Measurements from ENCODE around the gene OR51M1.
"Not testable (repeated sequence)": the region's sequence is repeated elsewhere in the genome, so short reads cannot be mapped to it uniquely, and the experiment has no call there.

Gene OR51M1

DNA sequence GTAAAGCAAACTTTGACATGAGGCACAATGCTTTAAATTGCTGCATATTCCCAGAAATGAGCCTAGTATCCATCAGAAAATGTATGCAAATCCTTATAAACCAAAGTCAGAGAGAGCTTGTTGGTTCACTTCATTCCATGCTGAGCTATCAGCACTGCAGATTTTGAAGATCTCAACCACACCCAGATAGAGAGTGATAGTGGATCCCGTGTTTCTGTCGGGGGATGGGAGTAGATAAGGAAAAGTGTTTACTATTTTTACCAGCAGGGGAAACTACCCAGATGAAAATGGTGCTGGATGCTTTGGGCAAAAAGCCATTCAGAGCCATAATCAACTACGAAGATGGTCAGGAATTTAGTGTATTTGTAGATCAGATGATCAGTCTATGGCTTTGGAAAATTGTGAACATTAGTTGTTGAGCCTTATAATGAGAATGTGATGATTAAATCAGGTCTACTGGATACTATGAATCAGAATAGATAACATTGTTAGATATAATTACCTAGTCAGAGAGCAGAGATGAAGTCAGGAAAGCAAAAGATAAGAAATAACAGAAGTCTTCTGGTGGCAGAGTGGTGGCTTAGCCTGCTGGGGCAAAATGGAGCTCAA lies 21.5 kb upstream of the OR51M1 start:
- H3K79me2 ChIP-seq (ENCODE audit: insufficient read depth, low read length) = no peaks in the 10 kb centered on the region
- no peaks in the 10 kb centered on the region for H3F3A ChIP-seq (ENCODE audit: low read depth)
- no peak overlapping the region for H2AFZ ChIP-seq (ENCODE audit: low read length)
- H3K9ac ChIP-seq (ENCODE audit: low read depth, low read length, poor library complexity, severe bottlenecking) = no peak overlapping the region
- H3K9me3 ChIP-seq (ENCODE audit: insufficient read depth, low read depth, low read length) = no peaks in the 10 kb centered on the region
- H3K9me2 ChIP-seq (replicated peaks; ENCODE audit: low read depth, low read length) = no peaks in the 10 kb centered on the region
- H3K4me3 ChIP-seq (ENCODE audit: low read length, poor library complexity, severe bottlenecking) = no peak overlapping the region
- TF ChIP-seq, protein P1, sequence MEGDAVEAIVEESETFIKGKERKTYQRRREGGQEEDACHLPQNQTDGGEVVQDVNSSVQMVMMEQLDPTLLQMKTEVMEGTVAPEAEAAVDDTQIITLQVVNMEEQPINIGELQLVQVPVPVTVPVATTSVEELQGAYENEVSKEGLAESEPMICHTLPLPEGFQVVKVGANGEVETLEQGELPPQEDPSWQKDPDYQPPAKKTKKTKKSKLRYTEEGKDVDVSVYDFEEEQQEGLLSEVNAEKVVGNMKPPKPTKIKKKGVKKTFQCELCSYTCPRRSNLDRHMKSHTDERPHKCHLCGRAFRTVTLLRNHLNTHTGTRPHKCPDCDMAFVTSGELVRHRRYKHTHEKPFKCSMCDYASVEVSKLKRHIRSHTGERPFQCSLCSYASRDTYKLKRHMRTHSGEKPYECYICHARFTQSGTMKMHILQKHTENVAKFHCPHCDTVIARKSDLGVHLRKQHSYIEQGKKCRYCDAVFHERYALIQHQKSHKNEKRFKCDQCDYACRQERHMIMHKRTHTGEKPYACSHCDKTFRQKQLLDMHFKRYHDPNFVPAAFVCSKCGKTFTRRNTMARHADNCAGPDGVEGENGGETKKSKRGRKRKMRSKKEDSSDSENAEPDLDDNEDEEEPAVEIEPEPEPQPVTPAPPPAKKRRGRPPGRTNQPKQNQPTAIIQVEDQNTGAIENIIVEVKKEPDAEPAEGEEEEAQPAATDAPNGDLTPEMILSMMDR (conservative IDR thresholded peaks at IDR 0.05; ENCODE audit: low read length) = no peak
- TF ChIP-seq EZH2phosphoT487 (IDR thresholded peaks at IDR 0.05; ENCODE audit: borderline replicate concordance) = no peak
- H4K20me1 ChIP-seq (ENCODE audit: insufficient read depth, low read length, poor library complexity, severe bottlenecking) = no peaks in the 10 kb centered on the region
- no peaks in the 10 kb centered on the region for H3K27me3 ChIP-seq (ENCODE audit: insufficient read depth, low read length, poor library complexity, severe bottlenecking)
- H3K4me2 ChIP-seq (ENCODE audit: low read depth, low read length, poor library complexity, severe bottlenecking) = no peak overlapping the region
- no peaks in the 10 kb centered on the region for H3K36me3 ChIP-seq (ENCODE audit: insufficient read depth, low read length)
- no peaks in the 10 kb centered on the region for H3K4me1 ChIP-seq (ENCODE audit: insufficient read depth, low read length, poor library complexity, severe bottlenecking)

DNA sequence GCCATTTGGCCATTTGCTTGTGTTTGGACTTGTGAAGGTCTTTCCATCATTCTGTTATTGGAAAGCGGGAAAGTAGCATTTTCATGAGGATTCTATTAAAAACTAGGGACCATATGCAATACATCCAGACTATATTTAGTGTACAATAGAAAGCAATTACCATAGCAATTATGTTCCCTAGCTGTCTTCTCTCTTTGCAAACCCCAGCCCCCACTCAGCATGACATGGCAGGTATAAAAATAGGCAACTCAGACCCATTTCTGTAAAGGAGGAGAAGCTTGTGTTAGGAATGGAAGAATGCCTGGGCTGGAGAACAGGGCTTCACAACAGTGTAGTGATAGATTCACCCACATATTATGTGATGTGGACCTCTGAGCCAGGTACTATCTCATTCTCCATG lies 19.9 kb upstream of the OR51M1 start:
- H3K4me3 ChIP-seq (ENCODE audit: low read length, poor library complexity, severe bottlenecking) = no peak overlapping the region
- H3F3A ChIP-seq (ENCODE audit: low read depth) = no peaks in the 10 kb centered on the region
- no peaks in the 10 kb centered on the region for H3K9me2 ChIP-seq (replicated peaks; ENCODE audit: low read depth, low read length)
- H3K4me2 ChIP-seq (ENCODE audit: low read depth, low read length, poor library complexity, severe bottlenecking) = no peak overlapping the region
- H3K4me1 ChIP-seq (ENCODE audit: insufficient read depth, low read length, poor library complexity, severe bottlenecking) = no peaks in the 10 kb centered on the region
- H3K9me3 ChIP-seq (ENCODE audit: insufficient read depth, low read depth, low read length) = no peaks in the 10 kb centered on the region
- H3K27me3 ChIP-seq (ENCODE audit: insufficient read depth, low read length, poor library complexity, severe bottlenecking) = no peaks in the 10 kb centered on the region
- H3K36me3 ChIP-seq (ENCODE audit: insufficient read depth, low read length) = no peaks in the 10 kb centered on the region
- no peaks in the 10 kb centered on the region for H4K20me1 ChIP-seq (ENCODE audit: insufficient read depth, low read length, poor library complexity, severe bottlenecking)
- TF ChIP-seq, protein P1 (conservative IDR thresholded peaks at IDR 0.05; ENCODE audit: low read length) = no peak
- TF ChIP-seq EZH2phosphoT487 (IDR thresholded peaks at IDR 0.05; ENCODE audit: borderline replicate concordance) = no peak
- no peak overlapping the region for H3K9ac ChIP-seq (ENCODE audit: low read depth, low read length, poor library complexity, severe bottlenecking)
- no peak overlapping the region for H2AFZ ChIP-seq (ENCODE audit: low read length)
- H3K79me2 ChIP-seq (ENCODE audit: insufficient read depth, low read length) = no peaks in the 10 kb centered on the region

DNA sequence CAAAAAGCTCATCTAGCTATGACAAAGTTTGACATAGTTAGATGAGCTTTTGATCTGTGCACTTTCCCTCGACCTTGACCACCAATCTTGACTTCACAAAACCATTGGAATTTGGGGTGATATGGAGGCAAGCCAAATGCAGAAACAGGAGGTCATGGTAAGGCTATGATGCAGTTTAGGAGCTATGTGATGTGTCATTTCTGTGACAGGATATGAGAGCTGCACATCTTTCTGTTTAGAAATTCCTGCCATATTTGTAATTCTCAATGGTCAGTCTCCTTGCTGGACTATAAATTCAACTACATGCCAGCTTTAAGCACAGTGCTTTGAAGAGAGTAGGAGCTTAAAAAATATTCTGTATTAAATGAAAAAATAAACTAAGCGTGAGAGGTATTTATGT lies 19.4 kb upstream of the OR51M1 start:
- Histone ChIP-seq H4K20me1 (ENCODE audit: insufficient read depth, low read length, poor library complexity, severe bottlenecking) (no peaks in the 10 kb centered on the region), H3K4me3 (ENCODE audit: low read length, poor library complexity, severe bottlenecking) (no peak overlapping the region), H3K9me2 (replicated peaks; ENCODE audit: low read depth, low read length) (no peaks in the 10 kb centered on the region), H3K27me3 (ENCODE audit: insufficient read depth, low read length, poor library complexity, severe bottlenecking) (no peaks in the 10 kb centered on the region), H3K4me1 (ENCODE audit: insufficient read depth, low read length, poor library complexity, severe bottlenecking) (no peaks in the 10 kb centered on the region), H3K79me2 (ENCODE audit: insufficient read depth, low read length) (no peaks in the 10 kb centered on the region), H3K9me3 (ENCODE audit: insufficient read depth, low read depth, low read length) (no peaks in the 10 kb centered on the region), H3F3A (ENCODE audit: low read depth) (no peaks in the 10 kb centered on the region), H3K9ac (ENCODE audit: low read depth, low read length, poor library complexity, severe bottlenecking) (no peak overlapping the region), H3K36me3 (ENCODE audit: insufficient read depth, low read length) (no peaks in the 10 kb centered on the region), H3K4me2 (ENCODE audit: low read depth, low read length, poor library complexity, severe bottlenecking) (no peak overlapping the region), H2AFZ (ENCODE audit: low read length) (no peak overlapping the region)
- no peak for TF ChIP-seq EZH2phosphoT487 (IDR thresholded peaks at IDR 0.05; ENCODE audit: borderline replicate concordance)
- TF ChIP-seq, protein P1 (conservative IDR thresholded peaks at IDR 0.05; ENCODE audit: low read length) = no peak

DNA sequence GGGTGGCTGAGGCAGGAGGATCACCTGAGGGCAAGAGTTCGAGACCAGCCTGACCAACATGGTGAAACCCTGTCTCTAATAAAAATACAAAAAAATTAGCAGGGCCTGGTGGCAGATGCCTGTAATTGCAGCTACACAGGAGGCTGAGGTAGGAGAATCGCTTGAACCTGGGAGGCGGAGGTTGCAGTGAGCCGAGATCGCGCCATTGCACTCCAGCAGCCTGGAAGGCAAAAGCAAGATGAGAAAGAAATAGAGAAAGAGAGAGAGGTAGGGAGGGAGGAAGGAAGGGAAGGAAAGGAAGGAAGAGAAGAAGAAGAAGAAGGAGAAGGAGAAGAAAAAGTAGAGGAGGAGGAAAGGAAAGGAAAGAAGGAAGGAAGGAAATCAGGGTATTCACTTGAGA lies 17.2 kb upstream of the OR51M1 start:
- H3K9me3 ChIP-seq (ENCODE audit: insufficient read depth, low read depth, low read length); H3F3A ChIP-seq (ENCODE audit: low read depth); H3K9me2 ChIP-seq (replicated peaks; ENCODE audit: low read depth, low read length); H2AFZ ChIP-seq (ENCODE audit: low read length); H3K79me2 ChIP-seq (ENCODE audit: insufficient read depth, low read length); H3K9ac ChIP-seq (ENCODE audit: low read depth, low read length, poor library complexity, severe bottlenecking); H4K20me1 ChIP-seq (ENCODE audit: insufficient read depth, low read length, poor library complexity, severe bottlenecking); H3K4me1 ChIP-seq (ENCODE audit: insufficient read depth, low read length, poor library complexity, severe bottlenecking); H3K36me3 ChIP-seq (ENCODE audit: insufficient read depth, low read length); H3K27me3 ChIP-seq (ENCODE audit: insufficient read depth, low read length, poor library complexity, severe bottlenecking); H3K4me3 ChIP-seq (ENCODE audit: low read length, poor library complexity, severe bottlenecking); H3K4me2 ChIP-seq (ENCODE audit: low read depth, low read length, poor library complexity, severe bottlenecking): not testable (repeated sequence)

Data from Loucy (cell line).